WERI-Rb-1 (cell line): Measurements from ENCODE around the gene RASA3.
"Not testable (repeated sequence)": the region's sequence is repeated elsewhere in the genome, so short reads cannot be mapped to it uniquely, and the experiment has no call there.

Source experiments
- DNase-seq: peaks from one replicate; pipeline ENCODE4 v3.0.0-alpha.2; 2020
- H3K27ac ChIP-seq: fragments of 250-450 bp; sonication (Bioruptor Pico); 2 replicates; pipeline ENCODE4 v1.5.1; 2020; ENCODE audit warnings: mild to moderate bottlenecking, moderate library complexity
- H3K27me3 ChIP-seq: fragments of 250-450 bp; sonication (Bioruptor Pico); 2 replicates; pipeline ENCODE4 v1.5.1; 2021; ENCODE audit warnings: mild to moderate bottlenecking, low read depth, moderate library complexity; ENCODE audit not compliant: insufficient read depth, severe bottlenecking
- H3K36me3 ChIP-seq: fragments of 250-450 bp; sonication (Bioruptor Pico); 2 replicates; pipeline ENCODE4 v1.5.1; 2020; ENCODE audit warnings: mild to moderate bottlenecking, moderate library complexity
- H3K4me3 ChIP-seq: 2 replicates; pipeline ENCODE4 v1.5.1; 2011; ENCODE audit warnings: low read depth, mild to moderate bottlenecking, control low read depth, low read length
- H3K9me3 ChIP-seq: fragments of 250-450 bp; sonication (Bioruptor Pico); 2 replicates; pipeline ENCODE4 v1.5.1; 2021; ENCODE audit warnings: mild to moderate bottlenecking, moderate library complexity; ENCODE audit not compliant: severe bottlenecking
- CTCF ChIP-seq: IDR thresholded peaks from 2 replicates; pipeline ENCODE4 v1.5.1; 2011; ENCODE audit warnings: low read depth, mild to moderate bottlenecking, control low read depth, inconsistent platforms, low read length

RASA3 gene

GRCh38 chr13:114077099-114077932, 55.1 kb downstream of the RASA3 start:
- H3K27ac ChIP-seq = no peak overlapping the region
- no peak for TF ChIP-seq CTCF
- no peaks in the 10 kb centered on the region for H3K9me3 ChIP-seq
- H3K27me3 ChIP-seq = no peaks in the 10 kb centered on the region
- H3K36me3 ChIP-seq = no peaks in the 10 kb centered on the region
- no peak overlapping the region for H3K4me3 ChIP-seq
- DNase-seq = no peak

GRCh38 chr13:114076329-114077090, 55.9 kb downstream of the RASA3 start:
- no peak overlapping the region for H3K4me3 ChIP-seq
- no peaks in the 10 kb centered on the region for H3K9me3 ChIP-seq
- H3K27ac ChIP-seq = no peak overlapping the region
- no peak for TF ChIP-seq CTCF
- H3K36me3 ChIP-seq = no peaks in the 10 kb centered on the region
- H3K27me3 ChIP-seq = no peaks in the 10 kb centered on the region
- no peak for DNase-seq

GRCh38 chr13:114075811-114076210, 56.6 kb downstream of the RASA3 start:
- H3K27me3 ChIP-seq, H3K27ac ChIP-seq, H3K4me3 ChIP-seq, H3K9me3 ChIP-seq, H3K36me3 ChIP-seq, DNase-seq: not testable (repeated sequence)

- no peak overlapping the region for H3K27ac ChIP-seq
- no peaks in the 10 kb centered on the region for H3K27me3 ChIP-seq
- no peak for TF ChIP-seq CTCF
- H3K9me3 ChIP-seq = peaks cover 8% of the 10 kb centered on the region
- H3K36me3 ChIP-seq = no peaks in the 10 kb centered on the region
- H3K4me3 ChIP-seq = no peak overlapping the region
- no peak for DNase-seq
Observed at GRCh38 chr13:114074671-114075315, 57.6 kb downstream of the RASA3 start.

- no peak for DNase-seq
- H3K9me3 ChIP-seq = peaks cover 8% of the 10 kb centered on the region
- no peaks in the 10 kb centered on the region for H3K27me3 ChIP-seq
- H3K36me3 ChIP-seq = no peaks in the 10 kb centered on the region
- H3K4me3 ChIP-seq = no peak overlapping the region
- TF ChIP-seq CTCF = no peak
- no peak overlapping the region for H3K27ac ChIP-seq
Observed at GRCh38 chr13:114073881-114074612, 58.4 kb downstream of the RASA3 start.
